GM12873 (cell line): ENCODE measurements around the gene KRTAP12-3.

ENCODE experiments used
- CTCF ChIP-seq: IDR thresholded peaks from 2 replicates; pipeline ENCODE4 v1.5.1; 2012; ENCODE audit warnings: low read depth, mild to moderate bottlenecking, moderate library complexity, low read length, control low read depth; ENCODE audit not compliant: insufficient read depth; ENCODE audit errors: missing control alignments

KRTAP12-3 gene

GRCh38 chr21:44657635-44658540 is at the start of gene KRTAP12-3:
Gene KRTAP12-3 (plus strand): TSS chr21:44657932. CDS start chr21:44657980, 48 bp downstream.
- no peak for TF ChIP-seq CTCF

GRCh38 chr21:44609193-44609592 is 48.5 kb upstream of the KRTAP12-3 start:
- no peak for TF ChIP-seq CTCF

GRCh38 chr21:44611551-44611950 is 46.2 kb upstream of the KRTAP12-3 start:
- TF ChIP-seq CTCF, result no peak

GRCh38 chr21:44612029-44612486 is 45.7 kb upstream of the KRTAP12-3 start, which contains the start of gene KRTAP10-8:
Gene KRTAP10-8 (plus strand): TSS chr21:44612079. CDS start chr21:44612101, 22 bp downstream.
- no peak for TF ChIP-seq CTCF

GRCh38 chr21:44612669-44613229 is 45.0 kb upstream of the KRTAP12-3 start:
- no peak for TF ChIP-seq CTCF

GRCh38 chr21:44613386-44614155 is 44.2 kb upstream of the KRTAP12-3 start:
- no peak for TF ChIP-seq CTCF
